ENCODE results near the gene BPIFA2.

DNA sequence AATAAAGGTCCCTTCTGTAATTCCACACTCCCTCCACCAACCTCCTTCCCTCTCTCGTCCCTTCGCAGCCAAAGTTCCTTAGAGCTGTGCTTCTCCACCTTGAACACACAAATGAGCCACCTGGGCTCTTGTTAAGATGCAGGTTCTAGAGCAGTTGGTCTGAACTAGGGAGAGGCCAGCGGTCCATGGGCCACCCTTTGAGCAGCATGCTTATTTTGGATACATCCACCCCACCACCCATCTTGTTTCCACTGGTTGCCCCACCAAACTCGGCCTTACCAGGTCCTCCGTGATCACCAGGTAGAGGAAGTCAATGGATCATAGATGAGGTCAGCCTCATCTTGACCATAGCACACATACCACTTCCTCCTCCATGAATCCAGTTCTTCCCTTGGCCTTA is 7.3 kb upstream of the BPIFA2 start:
- TF ChIP-seq REST (IDR thresholded peaks at IDR 0.05; ENCODE audit: low read depth), result no peak
- TF ChIP-seq YY1 (IDR thresholded peaks at IDR 0.05; ENCODE audit: low read depth), result no peak
- TF ChIP-seq RAD21 (IDR thresholded peaks at IDR 0.05; ENCODE audit: low read depth), result no peak
- TF ChIP-seq CEBPB (IDR thresholded peaks at IDR 0.05), result no peak
- TF ChIP-seq, protein P1, sequence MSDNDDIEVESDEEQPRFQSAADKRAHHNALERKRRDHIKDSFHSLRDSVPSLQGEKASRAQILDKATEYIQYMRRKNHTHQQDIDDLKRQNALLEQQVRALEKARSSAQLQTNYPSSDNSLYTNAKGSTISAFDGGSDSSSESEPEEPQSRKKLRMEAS (IDR thresholded peaks at IDR 0.05), result no peak
- no peak for TF ChIP-seq EP300 (IDR thresholded peaks at IDR 0.05; ENCODE audit: borderline replicate concordance)
- no peak for TF ChIP-seq NFIC (IDR thresholded peaks at IDR 0.05)
- no peak for TF ChIP-seq CREB1 (IDR thresholded peaks at IDR 0.05; ENCODE audit: low read depth)
